Stimulated activated CD4-positive, alpha-beta T cell treated with anti-CD3 and anti-CD28 coated beads, Interleukin-1b, Interleukin-23, amount 100 ng/mL, for 24 hours (primary cell): ENCODE measurements around the gene PLEKHO2.

ENCODE experiments used
- DNase-seq, 4 experiments: peaks; one replicate each; pipeline ENCODE4 v3.0.0-alpha.2; 2020; ENCODE audit warnings: low read depth in 4 of 4, low spot score in 1 of 4

PLEKHO2 gene

DNA sequence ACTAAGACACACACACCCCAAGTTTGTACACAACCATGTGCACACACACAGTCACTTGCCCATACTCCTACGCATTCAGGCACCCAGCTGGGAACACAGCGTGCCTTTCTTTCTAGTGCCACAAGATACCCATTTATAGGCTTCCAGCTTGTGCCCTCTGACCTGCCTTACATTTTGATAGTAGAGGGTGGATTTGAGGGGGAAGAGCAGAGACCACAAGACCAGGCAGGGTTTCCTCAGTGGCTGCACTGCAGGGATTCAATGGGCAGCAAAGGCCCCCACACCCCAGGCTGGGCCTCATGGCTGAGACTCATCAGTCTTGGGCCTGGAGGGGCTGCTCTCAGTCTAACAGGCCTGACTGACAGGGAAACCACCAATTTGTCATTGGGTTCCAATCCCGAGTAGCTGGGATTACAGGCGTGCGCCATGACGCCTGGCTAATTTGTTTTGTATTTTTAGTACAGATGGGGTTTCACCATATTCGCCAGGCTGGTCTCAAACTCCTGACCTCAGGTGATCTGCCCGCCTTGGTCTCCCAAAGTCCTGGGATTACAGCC is 51.2 kb downstream of the PLEKHO2 start:
- DNase-seq = peak in 1 of 4 experiments; percentile 35

DNA sequence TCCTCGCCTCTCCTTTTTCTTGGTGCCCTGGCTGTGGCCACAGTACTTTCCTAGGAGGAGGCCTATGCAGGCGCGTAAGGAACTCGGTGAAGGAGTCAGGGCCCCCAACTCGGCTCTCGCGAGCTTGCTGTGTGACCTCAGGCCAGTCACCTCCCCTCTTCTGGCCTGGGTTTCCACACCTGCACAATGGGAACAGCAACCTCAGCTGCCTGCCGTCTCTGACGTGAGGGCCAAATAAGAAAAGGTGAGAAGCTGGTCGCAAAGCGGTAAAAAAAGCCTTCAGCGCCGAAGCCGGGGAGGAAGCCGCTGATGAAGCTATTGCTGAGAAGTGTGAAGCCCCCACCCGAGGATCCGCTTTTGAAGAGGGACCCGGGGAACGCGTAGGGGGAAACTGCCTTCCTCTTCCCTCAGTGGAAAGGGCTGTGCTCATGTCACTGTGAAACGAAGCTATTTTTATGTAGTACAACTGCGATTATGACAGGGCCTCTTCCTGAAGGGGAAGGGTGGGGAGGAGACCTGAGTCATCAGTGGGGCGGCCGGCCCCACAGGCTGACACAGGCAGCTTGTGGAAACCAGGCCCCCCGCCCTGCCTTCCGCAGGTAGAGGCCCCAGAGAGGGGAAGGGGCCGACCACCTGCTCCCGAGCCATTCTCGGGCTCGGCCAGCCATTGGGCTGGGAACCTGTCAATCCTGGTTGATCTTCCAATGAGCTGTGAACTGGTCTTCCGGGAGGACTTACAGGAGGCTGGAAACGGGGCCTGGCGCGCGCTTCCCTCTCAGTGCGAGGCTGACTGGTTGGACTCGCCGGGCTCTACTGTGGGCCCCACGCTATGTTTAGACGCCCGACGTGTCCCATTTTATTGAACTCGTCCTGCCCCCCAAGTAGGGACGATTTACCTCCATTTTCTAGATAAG is 52.0 kb downstream of the PLEKHO2 start:
- DNase-seq = peak; percentile 81 to 99 (median 95)

DNA sequence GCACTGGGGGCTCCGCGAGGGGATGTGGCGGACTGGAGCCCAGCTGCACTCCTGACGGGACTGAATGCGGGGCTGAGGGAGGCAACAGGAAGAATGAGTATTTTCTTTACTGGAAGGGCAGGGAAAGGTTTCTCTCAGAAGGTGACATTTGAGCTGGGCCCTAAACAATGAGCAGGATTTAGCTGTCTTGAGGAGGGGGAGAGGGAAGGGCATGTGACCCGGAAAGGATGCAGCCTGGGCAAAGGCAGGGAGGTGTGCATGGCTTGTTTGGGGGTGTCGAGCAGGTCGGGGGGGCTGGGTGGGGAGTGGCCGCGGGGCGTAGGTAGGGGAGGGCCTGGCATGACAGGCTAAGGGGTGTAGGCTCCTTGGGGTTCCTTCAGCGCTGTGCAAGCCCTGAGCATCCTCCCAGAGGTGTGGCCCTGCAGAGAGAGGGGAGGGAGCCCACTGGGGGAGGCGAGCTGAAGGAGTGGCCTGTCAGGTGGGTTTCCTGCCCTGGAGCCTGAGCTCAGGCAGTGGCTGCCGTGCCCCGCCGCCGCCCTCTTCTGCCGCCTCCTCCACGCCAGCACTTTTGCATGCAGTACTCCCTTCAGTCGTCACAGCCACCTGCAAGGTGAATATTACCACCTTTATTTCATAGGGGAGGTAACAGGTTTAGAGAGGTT is 52.8 kb downstream of the PLEKHO2 start:
- peak in 2 of 4 experiments; percentile 55 to 64 for DNase-seq

DNA sequence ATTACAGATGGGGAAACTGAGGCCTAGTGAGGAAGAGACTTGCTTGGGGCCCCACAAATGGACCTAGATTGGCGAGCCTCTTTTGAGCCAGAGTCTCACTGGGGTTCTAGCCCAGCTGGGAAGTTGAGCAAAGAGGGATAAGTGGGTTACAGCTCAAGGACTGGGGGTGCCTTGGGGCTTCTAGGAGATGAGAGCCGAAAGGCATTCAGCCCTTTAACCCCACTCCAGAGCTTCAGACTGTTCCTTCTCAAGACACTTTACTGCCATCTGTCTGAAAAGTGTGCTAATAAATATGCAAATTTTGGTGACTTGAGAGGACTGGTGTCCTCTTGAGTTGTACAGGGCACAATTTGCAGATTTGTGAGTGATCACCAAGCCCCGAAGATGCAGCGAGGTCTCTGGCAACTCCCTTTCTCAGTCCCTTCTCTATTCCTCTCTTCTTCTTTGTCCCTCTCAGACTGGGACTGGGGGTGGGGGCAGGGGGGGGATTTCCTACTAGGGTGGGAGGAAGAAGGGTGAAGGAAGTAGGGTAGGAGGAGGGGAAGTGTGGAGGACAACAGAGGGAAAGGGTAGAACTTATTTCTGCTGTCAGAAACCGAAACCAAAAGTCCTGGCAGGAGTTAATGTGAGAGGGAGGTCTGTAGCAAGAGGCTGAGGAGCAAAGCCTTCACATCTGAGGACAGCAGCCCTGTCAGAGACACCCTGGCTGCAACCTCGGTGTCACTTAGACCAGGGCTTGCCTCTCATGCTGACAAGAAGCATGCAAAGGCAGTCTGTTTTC is 53.8 kb downstream of the PLEKHO2 start:
- no peak for DNase-seq

DNA sequence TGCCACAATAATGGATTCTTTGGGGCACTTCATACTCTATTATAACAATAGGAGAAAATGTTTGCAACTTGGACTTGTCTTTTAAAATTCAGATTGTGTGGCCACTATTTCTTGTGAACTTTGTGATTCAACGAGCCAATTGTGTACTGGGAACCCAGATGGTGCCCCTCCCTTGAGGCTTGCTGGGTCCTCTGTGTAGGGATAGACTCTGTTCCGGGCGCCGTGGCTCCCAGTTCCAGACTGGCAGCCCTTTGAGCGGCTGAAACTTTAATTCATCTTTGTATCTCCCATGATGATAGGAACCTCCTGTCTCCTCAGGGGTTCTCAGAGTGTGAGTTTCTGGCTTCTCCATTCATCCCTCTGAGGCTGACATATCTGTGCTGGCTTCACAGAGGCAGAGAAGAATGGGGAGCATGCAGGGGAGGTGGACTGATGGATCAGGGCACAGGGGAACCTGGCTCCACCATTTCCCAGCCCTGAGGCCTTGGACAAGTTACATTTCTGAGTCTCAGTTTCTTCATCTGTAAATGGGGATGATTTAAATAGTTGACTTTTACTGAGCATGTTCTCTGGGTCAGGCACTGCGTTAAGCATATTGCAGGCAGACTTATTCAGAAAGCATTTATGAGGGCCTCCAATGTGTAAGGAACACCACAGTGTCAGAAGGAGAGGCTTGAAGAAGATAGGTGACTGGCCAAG is 54.8 kb downstream of the PLEKHO2 start:
- DNase-seq = no peak

DNA sequence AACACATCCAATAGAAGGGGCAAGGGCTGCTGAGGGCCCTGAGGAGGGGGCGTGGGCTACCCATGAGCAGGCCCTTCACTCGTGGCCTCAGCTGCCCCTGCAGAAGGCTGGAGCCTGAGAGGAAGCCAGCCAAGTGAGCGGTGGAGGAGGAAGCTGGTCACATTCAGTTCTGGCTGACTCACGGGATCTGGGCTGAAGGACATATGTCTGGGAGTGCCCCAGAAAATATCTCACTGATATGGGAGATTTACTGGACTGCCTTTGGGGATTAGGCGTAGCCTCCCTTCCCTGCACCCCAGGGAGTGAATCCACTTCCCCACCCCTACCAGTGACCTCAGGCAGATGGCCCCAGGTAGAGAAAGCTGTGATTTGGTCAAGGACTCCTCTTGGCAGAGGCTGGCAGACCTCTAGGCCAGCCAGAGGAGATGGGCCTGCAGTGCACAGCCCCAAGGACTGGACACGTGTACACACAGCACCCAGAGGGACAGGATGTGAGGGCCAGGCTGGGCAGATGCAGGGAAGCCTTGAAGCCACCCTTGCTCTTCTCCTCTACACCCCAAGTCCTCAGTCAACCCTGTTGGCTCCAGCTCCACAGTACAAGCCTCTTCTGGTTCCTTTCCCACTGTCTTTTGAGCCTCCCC is 55.8 kb downstream of the PLEKHO2 start:
- DNase-seq = no peak

DNA sequence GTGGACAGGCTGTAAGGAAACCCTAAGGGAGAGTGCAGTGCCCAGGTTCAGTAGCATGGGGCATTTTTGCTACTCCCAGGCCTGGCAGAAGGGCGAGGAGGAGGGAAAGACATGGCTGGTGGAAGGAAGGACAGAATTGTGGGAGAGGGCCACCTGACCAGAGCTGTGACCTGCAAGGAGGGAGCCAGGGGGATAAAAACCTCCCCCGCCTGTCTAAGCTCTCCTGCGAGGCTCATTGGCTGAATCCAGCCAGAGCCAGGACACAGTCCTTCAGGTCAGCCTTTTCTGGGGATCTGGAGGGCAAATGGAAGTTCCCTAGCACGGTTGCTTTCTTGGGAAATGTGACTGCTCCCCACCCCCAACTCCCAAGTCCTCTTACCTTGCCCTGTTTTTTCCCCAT is 56.7 kb downstream of the PLEKHO2 start:
- no peak for DNase-seq

DNA sequence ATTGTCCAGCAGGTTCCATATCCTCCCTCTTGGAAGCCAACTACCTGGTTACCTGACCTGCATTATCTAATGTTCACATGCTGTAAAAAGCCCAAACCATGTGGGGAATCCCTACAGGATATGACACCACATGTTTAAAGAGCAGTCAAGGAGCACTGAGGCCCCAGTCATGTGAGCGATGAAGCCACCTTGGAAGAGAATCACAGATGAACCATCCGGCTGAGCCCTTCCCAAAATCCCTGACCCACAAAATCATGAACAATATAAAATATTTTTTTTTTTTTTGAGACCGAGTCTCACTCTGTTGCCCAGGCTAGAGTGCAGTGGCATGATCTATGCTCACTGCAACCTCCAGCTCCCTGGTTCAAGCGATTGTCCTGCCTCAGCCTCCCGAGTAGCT is 59.4 kb downstream of the PLEKHO2 start:
- no peak for DNase-seq

DNA sequence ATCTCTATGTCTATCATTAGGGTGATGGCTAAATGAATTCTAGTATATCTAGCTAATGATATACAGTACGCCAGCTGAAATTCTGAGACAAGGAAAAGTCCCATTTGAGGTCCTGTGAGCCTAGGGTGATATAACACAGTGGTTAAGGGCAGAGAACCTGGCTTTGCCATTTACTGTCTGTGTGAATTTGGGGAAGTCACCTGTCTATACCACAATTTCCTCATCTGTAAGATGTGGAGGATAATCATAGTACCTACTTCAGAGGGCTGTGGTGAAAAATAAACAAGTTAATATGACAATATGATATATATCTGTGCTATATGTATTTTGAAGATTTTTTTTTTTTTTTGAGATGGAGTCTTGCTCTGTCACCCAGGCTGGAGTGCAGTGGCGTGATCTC is 60.2 kb downstream of the PLEKHO2 start:
- DNase-seq = no peak

DNA sequence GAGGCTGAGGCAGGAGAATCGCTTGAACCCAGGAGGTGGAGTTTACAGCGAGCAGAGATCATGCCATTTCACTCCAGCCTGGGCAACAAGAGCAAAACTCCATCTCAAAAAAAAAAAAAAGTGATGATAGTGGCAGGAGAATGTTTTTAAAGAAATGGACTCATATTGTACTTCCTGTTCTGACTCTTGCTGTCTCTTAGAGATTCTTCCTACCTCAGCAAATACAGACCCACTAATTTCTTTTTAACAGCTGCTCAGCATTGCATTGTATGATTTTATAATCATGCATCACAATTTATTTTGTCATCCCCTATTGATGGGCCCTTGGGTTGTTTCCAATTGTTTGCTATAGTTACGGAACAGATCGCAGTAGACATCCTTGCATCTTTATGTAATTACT is 61.1 kb downstream of the PLEKHO2 start:
- DNase-seq = no peak

DNA sequence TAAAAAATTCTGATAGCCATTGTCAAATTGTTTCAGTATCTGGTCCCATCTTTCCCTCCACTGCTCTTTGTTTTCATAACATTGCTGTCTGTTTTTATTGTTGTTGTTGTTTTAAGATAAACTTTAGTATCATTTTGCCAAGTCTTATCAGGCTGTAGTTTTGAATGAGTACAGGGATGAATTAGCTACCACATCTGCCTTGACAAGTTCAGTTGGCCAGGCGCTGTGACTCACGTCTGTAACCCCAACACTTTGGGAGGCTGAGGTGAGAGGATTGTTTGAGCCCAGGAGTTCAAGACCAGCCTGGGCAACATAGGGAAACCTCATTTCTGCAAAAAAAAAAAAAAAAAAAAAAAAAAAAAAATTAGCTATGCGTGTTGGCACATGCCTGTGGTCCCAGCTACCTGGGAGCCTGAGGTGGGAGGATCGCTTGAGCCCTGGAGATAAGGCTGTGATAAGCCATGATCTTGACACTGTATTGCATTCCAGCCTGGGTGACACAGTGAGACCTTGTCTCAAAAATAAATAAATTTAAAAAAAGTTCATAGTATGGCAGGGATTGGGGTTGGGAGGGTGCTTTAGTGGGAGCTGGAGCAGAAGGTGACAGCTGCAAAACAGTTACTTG is 61.7 kb downstream of the PLEKHO2 start:
- no peak for DNase-seq

DNA sequence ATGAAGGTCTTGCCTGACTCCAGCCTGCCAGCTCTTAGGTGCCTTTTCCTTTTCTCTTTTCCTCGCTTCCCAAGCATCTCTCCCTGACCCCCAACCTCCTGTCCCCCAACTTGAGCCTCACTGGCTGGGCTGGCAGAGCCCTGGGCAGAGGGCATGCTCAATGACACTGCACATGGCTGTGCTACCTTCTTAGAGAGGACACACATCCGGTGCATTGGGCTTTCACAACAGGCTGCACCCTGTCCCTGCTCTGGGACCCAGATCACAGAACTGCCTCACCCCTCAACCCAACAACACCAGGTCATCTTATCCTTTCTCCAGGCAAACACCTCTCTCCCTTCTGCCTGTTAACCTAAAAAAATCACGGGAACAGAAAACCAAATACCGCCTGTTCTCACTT is 62.5 kb downstream of the PLEKHO2 start:
- DNase-seq = no peak

DNA sequence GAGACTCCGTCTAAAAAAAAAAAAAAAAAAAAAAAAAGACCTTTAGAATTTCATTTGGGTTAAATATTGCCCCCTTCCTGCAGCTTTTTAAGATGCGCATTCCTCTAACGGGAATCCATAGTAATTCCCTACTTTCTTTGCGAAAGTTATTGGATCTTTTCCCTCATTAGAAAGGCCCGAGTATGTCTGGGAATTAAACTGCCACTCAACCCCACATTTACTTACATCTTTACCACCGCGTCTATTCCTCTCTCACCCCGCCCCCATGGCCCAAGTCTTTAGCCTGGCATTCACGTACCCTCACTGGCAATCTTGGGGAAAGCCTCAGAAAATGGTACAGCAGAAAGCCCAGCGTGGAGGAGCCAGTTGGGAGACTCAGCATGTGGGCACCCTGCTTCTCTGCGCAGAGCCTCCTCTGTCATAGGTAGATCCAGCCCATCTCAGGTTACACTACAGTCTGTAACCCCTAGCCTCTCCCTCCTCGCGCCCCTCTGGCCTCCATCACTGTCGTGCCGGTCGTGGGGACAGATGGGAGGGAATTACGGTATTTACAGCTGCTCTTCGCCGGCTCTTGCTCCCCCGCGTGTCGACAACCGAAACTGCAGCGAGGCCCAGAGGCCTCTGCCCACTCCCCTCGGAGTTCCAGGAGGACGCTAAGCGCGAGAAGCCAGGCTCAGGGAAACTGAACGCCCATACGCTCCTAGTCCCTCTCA is 63.6 kb downstream of the PLEKHO2 start:
- DNase-seq = peak in 3 of 4 experiments; percentile 62 to 72 (median 65)

DNA sequence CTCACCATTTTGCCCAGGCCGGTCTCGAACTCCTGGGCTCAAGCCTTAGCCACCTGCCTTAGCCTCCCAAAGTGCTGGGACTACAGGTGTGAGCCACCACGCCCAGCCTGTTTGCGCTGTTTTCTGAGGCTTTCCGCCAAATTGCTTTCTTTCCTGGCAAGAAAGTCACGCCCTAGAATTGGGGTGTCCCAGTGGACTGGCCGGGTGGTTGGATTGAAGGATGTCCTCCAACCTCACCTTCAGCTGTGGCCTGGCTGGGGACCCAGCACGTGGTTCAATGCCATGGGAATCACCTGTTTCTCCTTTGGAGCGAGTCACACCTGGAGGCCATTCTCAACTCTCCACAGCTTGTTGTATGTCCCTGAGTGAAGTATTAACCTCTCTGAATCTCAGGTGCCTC is 64.2 kb downstream of the PLEKHO2 start:
- DNase-seq = no peak

DNA sequence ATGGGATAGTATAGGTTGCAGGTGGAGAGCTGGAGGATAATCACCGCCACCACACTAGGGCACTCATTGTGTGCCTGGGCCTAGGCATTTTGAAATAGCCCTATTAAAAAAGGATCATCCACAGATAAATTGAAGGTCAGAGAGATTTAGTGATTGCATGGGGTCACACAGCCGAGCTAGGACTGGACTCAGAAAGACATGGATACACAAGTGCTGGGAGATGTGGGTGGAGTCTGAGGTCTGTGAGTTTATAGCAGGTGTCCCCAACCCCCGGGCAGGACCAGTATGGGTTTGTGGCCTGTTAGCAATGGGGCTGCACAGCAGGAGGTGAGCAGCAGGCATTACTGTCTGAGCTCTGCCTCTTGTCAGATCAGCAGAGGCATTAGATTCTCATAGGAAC is 64.7 kb downstream of the PLEKHO2 start:
- no peak for DNase-seq

DNA sequence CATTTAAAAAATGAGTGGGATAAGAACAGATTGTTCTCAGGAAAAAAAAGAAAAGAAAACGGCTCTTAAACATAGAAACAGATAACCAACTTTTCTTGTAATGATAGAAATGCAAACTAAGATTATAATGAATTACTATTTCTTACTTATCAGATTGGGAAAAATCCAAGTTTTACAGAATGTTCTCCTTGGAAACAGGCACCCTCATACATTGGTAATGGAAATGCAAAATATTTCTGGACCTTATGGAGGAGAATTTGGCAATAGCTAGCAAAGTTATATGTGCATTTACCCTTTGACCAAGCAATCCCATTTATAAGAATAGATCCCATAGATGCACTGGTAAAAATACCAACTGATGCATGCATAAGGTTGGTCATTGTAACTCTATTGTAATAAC is 66.3 kb downstream of the PLEKHO2 start:
- DNase-seq = no peak

DNA sequence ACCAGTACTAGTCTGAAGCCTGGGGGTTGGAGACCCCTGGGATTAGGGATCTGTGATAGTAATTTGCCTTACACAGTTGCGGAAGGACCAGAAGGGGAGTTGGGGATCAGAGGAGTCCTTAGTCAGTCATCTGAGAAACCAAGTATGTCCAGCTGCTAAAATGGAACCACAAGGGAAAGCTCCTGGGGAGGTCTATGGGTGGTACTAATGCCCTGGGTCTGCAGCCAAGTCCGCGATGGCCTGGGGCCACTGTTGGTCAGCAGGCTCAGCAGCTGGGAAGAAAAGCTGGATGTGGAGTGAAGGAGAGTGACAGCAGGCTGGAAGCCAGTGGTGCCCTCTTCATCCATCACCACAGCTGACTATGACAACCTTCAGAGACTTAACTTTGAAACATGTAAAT is 67.8 kb downstream of the PLEKHO2 start:
- no peak for DNase-seq

DNA sequence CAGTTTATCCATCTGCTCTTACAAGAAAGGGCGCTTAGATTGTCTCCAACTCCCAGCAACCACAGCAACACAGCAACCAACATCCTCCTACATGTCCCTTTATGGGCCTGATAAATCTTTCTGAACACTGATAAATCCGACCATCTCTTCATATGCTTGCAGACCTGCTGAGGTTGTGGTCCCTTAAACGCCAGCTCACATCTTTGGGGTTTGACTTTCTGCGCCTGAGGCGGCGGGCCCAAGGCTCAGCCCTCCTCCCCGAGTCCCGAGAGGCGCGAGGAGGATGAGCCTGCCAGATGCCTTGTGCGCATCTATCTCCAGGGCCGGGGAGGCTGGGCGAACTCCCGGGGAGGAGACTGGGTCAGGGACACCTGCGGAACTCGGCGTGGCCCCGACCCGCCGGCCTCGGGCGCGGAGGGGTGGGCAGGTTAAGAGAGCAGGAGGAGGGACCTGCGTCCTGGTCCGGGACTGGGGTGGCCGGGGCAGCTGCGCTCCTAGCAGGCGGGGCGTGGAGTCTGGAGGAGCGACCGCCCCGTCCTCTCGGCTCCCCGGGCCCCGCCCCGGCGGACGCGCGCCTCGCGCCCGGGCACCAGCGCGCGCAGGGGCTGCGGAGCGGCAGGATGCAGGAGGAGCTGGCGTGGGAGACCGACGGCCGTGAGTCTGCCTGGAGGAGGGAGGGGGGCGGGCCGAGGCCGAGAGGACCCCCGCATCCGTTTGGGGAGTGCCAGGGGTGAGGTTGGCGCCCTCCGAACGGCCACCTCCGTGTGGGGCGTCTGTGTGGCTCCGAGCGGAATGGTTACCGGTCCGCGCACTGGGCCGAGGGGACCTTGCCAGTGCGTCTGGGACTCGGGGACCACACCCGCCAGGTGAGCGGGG is 69.8 kb downstream of the PLEKHO2 start, which contains the start of gene ANKDD1A:
TSS of gene ANKDD1A (plus strand) at position 592 of the 876 bp plus-strand sequence. CDS start at position 621, 29 bp downstream.
- DNase-seq = peak in 2 of 4 experiments; percentile 23 to 62
